Neural progenitor cell (in vitro differentiated cells): ENCODE results near the gene DMBX1.

Experiments
- EZH2 ChIP-seq: fragments of 200-600 bp; sonication (generic); IDR thresholded peaks from 2 replicates; pipeline ENCODE4 v1.6.1; 2017; ENCODE audit warnings: antibody characterized with exemption, mild to moderate bottlenecking, moderate library complexity
- TF ChIP-seq, protein P1 (sequence below): fragments of 200-600 bp; sonication (generic); IDR thresholded peaks from 2 replicates; pipeline ENCODE4 v1.5.1; 2017; ENCODE audit warnings: antibody characterized with exemption, mild to moderate bottlenecking

GRCh38 chr1:46516200-46516950 is 26.7 kb downstream of the DMBX1 start:
- TF ChIP-seq, protein P1, sequence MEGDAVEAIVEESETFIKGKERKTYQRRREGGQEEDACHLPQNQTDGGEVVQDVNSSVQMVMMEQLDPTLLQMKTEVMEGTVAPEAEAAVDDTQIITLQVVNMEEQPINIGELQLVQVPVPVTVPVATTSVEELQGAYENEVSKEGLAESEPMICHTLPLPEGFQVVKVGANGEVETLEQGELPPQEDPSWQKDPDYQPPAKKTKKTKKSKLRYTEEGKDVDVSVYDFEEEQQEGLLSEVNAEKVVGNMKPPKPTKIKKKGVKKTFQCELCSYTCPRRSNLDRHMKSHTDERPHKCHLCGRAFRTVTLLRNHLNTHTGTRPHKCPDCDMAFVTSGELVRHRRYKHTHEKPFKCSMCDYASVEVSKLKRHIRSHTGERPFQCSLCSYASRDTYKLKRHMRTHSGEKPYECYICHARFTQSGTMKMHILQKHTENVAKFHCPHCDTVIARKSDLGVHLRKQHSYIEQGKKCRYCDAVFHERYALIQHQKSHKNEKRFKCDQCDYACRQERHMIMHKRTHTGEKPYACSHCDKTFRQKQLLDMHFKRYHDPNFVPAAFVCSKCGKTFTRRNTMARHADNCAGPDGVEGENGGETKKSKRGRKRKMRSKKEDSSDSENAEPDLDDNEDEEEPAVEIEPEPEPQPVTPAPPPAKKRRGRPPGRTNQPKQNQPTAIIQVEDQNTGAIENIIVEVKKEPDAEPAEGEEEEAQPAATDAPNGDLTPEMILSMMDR, result no peak
- TF ChIP-seq EZH2, result no peak
